GM12878 (cell line): Measurements from ENCODE around the gene IFNGR2. TPM values are rescaled to one million over a fixed set of nuclear protein-coding genes. Genes with fewer than 3 reads are reported as not detected.

Experiments used
- ATAC-seq: fragments of 200-7000 bp; cut with Tn5 transposase; 3 replicates; pipeline ENCODE4 v1.9.1; 2020; ENCODE audit warnings: mild to moderate bottlenecking, moderate library complexity
- BruUV-seq: library from RNA; stranded (reverse); fragments of 400-500 nt; replicated peaks from 2 replicates; lab custom pipeline; 2021; lab: Mats Ljungman, UMichigan
- CTCF ChIA-PET: fragments of 300-600 bp; sonication (Branson Sonifier 250); formaldehyde crosslinking; extraction: SDS; loops from one replicate; lab custom pipeline; 2021; ENCODE audit warnings: inconsistent platforms; lab: Yijun Ruan, JAX
- POLR2A ChIA-PET: fragments of 350-600 bp; formaldehyde crosslinking; extraction: SDS; loops from one replicate; lab custom pipeline; 2021; ENCODE audit warnings: inconsistent platforms; lab: Charles Lee
- RAD21 ChIA-PET: fragments of 300-600 bp; sonication (Branson Sonifier 250); formaldehyde crosslinking; loops from one replicate; lab custom pipeline; 2023; ENCODE audit warnings: antibody characterized with exemption; ENCODE audit not compliant: unreplicated experiment; lab: Charles Lee
- SMC1A ChIA-PET: fragments of 300-600 bp; sonication (Branson Sonifier 250); formaldehyde crosslinking; loops from one replicate; lab custom pipeline; 2023; ENCODE audit not compliant: unreplicated experiment, uncharacterized antibody; lab: Charles Lee
- DNase-seq: peaks from one replicate; pipeline ENCODE4 v3.0.0-alpha.2; 2011; ENCODE audit warnings: low read depth, low spot score
- FAIRE-seq: peaks from 3 replicates; lab custom pipeline; 2011; peaks lifted over from hg19 to GRCh38; lab: Jason Lieb, UNC
- H2AFZ ChIP-seq: 2 replicates; pipeline ENCODE4 v1.6.0; 2011; ENCODE audit warnings: low read depth, low read length, control low read depth; ENCODE audit not compliant: control insufficient read depth
- H3K27ac ChIP-seq: 2 replicates; pipeline ENCODE4 v1.5.1; 2011; ENCODE audit warnings: control low read depth; ENCODE audit not compliant: control insufficient read depth, insufficient read depth
- H3K27me3 ChIP-seq, 2 experiments: replicated peaks in 1 of 2; 2 replicates each; pipeline versions ENCODE4 v1.6.0 to v1.6.1; 2011; ENCODE audit warnings: low read length in 1 of 2; ENCODE audit not compliant: control insufficient read depth in 2 of 2, insufficient read depth in 2 of 2
- H3K36me3 ChIP-seq, 2 experiments: 2 replicates each; pipeline ENCODE4 v1.5.1; 2011; ENCODE audit warnings: low read length in 1 of 2; ENCODE audit not compliant: control insufficient read depth in 2 of 2, insufficient read depth in 2 of 2
- H3K4me1 ChIP-seq: 2 replicates; pipeline ENCODE4 v1.6.1; 2011; ENCODE audit warnings: mild to moderate bottlenecking, low read length, moderate library complexity, mixed read lengths; ENCODE audit not compliant: control insufficient read depth, insufficient read depth
- H3K4me2 ChIP-seq: 2 replicates; pipeline ENCODE4 v1.6.0; 2011; ENCODE audit warnings: control low read depth; ENCODE audit not compliant: control insufficient read depth, insufficient read depth
- H3K4me3 ChIP-seq: fragments of 200-600 bp; sonication (generic); 2 replicates; pipeline ENCODE4 v1.5.1; 2016
- H3K79me2 ChIP-seq: 2 replicates; pipeline ENCODE4 v1.6.0; 2011; ENCODE audit warnings: low read length; ENCODE audit not compliant: control insufficient read depth, insufficient read depth
- H3K9ac ChIP-seq: 2 replicates; pipeline ENCODE4 v1.8.0; 2011; ENCODE audit warnings: low read length, control low read depth, mixed read lengths; ENCODE audit not compliant: control insufficient read depth, insufficient read depth
- H3K9me3 ChIP-seq: replicated peaks from 3 replicates; pipeline ENCODE4 v1.5.1; 2011; ENCODE audit warnings: mild to moderate bottlenecking, low read length; ENCODE audit not compliant: control insufficient read depth, insufficient read depth
- H4K20me1 ChIP-seq: 2 replicates; pipeline ENCODE4 v1.6.0; 2011; ENCODE audit not compliant: control insufficient read depth, insufficient read depth
- EED ChIP-seq: sonication (generic); IDR thresholded peaks from 2 replicates; pipeline ENCODE4 v1.6.1; 2016; ENCODE audit warnings: antibody characterized with exemption, low read depth
- HCFC1 ChIP-seq: fragments of 150-350 bp; IDR thresholded peaks from 2 replicates; pipeline ENCODE4 v1.6.1; 2014; ENCODE audit warnings: low read length
- RUNX3 ChIP-seq: IDR thresholded peaks from 2 replicates; pipeline ENCODE4 v1.6.1; 2012; ENCODE audit warnings: low read length, inconsistent platforms
- SMARCA5 ChIP-seq: fragments of 450-650 bp; IDR thresholded peaks from 2 replicates; pipeline ENCODE4 v1.6.1; 2017; ENCODE audit warnings: mild to moderate bottlenecking
- WGBS: methylation state at CpG from one replicate; pipeline ENCODE4 v1.1.6; 2016; ENCODE audit warnings: low lambda C conversion rate; ENCODE audit not compliant: insufficient replicate concordance, insufficient coverage; ENCODE audit errors: missing lambda C conversion rate; 5-methylcytosine and 5-hydroxymethylcytosine counted together
- in situ Hi-C: fragments of 300-500 bp; cut with MboI; formaldehyde crosslinking; loops from 9 replicates; pipeline ENCODE4 v1.14.3; 2018; ENCODE audit warnings: mixed read lengths
- intact Hi-C: fragments of 100-400 bp; cut with micrococcal nuclease; formaldehyde crosslinking; loops from one replicate; pipeline ENCODE4 v1.14.2; 2022; ENCODE audit not compliant: unreplicated experiment
- polyA plus RNA-seq, 11 experiments: library from polyadenylated mRNA; depleted of rRNA in 4 of 11; unstranded in 6 of 11; stranded (reverse) in 5 of 11; fragments of >200 nt; fragmentation: Nextera tagmentation in 4 of 11; fragmentation: Illumina TruSeq in 1 of 11; extraction: Ambion mirVana in 4 of 11; extraction: Trizol in 1 of 11; gene quantifications; 1 replicate in 1 of 11; 2 replicates in 10 of 11; pipeline versions ENCODE4 v1.2.1 to v1.2.3, GENCODE V29; 2011 to 2016; ENCODE audit warnings: inconsistent platforms in 2 of 11, missing spikeins in 2 of 11, low read depth in 1 of 11
- total RNA-seq, 4 experiments: library from RNA; depleted of rRNA in 3 of 4; stranded (reverse); fragments of >200 nt in 3 of 4; fragmentation: Illumina TruSeq in 1 of 4; extraction: Trizol in 1 of 4; gene quantifications; 2 replicates each; pipeline versions ENCODE4 v1.2.1 to v1.2.3, GENCODE V29; 2013 to 2021

IFNGR2 gene
- total and polyA plus RNA-seq, 10 of the 15 experiments (the other 5 are each of a cell fraction or from before 2014, with no cell fraction given), result 23.6 to 98.8 (median 77.0) TPM

DNA sequence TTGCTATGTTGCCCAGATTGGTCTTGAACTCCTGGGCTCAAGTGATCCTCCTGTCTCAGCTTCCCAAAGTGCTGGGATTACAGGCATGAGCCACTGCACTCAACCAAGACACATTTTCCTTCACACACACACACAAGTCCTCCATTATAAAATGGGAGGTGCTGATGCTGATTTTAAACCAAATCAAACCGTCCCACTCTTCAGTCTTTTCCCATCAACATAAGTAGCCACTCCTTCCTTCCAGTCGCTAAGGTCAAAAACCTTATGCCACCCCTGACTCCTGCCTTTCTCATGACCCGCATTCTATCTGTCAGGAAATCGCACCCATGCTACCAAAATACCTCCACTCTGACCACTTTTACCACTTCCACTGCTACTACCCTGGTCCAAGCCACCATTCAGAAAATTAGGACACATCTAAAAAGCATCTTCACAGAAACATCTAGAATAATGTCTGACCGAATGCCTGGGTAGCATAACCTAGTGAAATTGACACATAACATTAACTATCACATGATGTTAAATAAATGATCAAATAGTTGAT is 28.0 kb upstream of the IFNGR2 start:
- ATAC-seq (peak; percentile 5; the same call in 1 of the 3 replicates), DNase-seq (no peak), FAIRE-seq (no peak)
- H3K9ac ChIP-seq, result no peak overlapping the region
- SMC1A ChIA-PET, result interaction anchor here (0.9 to 5.7 kb wide), 13 partner anchors 10 to 177 kb away, joined by 3 to 39 read pairs (median 7); no protein-coding TSS in a partner anchor
- no peak overlapping the region for H3K27ac ChIP-seq
- POLR2A ChIA-PET, result interaction anchor here (0.6 to 1.2 kb wide), 5 partner anchors 11 to 139 kb away, joined by 3 to 4 read pairs (median 3); no protein-coding TSS in a partner anchor
- in situ Hi-C loops (no loop called here), intact Hi-C loops (no loop called here)
- CTCF ChIA-PET, result interaction anchor here (0.7 to 5.9 kb wide), 17 partner anchors 9 to 177 kb away, joined by 3 to 75 read pairs (median 5); no protein-coding TSS in a partner anchor
- no peak overlapping the region for H3K4me3 ChIP-seq
- no peaks in the 10 kb centered on the region for H3K36me3 ChIP-seq
- 21% methylated on average over 5 of the region's 5 CpGs for WGBS
- no TSS peak for BruUV-seq
- RAD21 ChIA-PET, result interaction anchor here (1.6 to 13.8 kb wide), 5 partner anchors 12 to 178 kb away, joined by 4 to 148 read pairs (median 7); partner anchors contain the start of gene IFNAR1
- H3K27me3 ChIP-seq, result no peaks in the 10 kb centered on the region
- no peak for TF ChIP-seq HCFC1
- peak; percentile 53 for TF ChIP-seq RUNX3
- no peak overlapping the region; the same call in 1 of the 2 replicates for H2AFZ ChIP-seq
- no peaks in the 10 kb centered on the region for H4K20me1 ChIP-seq
- H3K4me1 ChIP-seq, result peaks cover 23% of the 10 kb centered on the region
- no peaks in the 10 kb centered on the region for H3K79me2 ChIP-seq
- no peak overlapping the region; the same call in 1 of the 2 replicates for H3K4me2 ChIP-seq
- H3K9me3 ChIP-seq, result peaks cover 2% of the 10 kb centered on the region

DNA sequence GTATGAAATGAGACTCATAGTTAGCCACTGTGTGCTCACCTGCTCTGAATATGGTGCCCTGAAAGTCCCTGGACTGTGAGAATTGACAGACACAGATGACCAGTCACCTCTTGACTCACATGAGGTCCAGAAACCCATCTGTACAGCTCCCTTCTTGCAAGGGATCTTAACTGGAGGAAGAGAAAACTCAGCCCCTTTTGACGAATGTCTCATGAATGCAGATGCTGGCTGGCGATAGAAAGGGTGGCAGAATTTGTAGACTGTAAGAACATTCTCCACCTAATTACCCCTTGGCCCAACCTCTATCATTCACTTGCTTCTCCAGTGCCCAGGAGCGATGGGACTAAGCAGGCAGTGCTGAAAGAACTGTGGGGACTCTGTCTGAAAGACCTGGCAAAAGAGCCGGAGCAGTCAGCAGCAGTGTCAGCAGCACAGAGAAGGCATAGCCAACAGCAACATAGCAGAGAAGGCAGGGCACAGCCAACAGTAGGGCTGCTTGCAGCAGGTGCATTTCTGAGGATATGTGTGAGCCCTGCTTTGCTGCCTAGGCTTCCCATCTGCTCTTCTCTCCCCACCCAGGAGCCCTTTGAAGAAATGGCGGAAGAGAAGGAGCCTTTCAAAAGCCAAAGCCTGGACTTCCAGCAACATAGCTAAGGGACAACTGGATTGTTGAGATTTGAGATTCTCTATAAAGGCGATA is 25.8 kb upstream of the IFNGR2 start:
- ATAC-seq (no peak), FAIRE-seq (no peak), DNase-seq (no peak)
- H3K9ac ChIP-seq, result no peak overlapping the region
- no peak overlapping the region for H2AFZ ChIP-seq
- H3K4me2 ChIP-seq, result no peak overlapping the region
- H3K27ac ChIP-seq, result no peak overlapping the region
- in situ Hi-C loops, result no loop called here
- RAD21 ChIA-PET, result interaction anchor here (0.9 to 13.8 kb wide), 7 partner anchors 16 to 180 kb away, joined by 3 to 148 read pairs (median 5); partner anchors contain the start of gene IFNAR1
- no peak for TF ChIP-seq SMARCA5
- TF ChIP-seq EED, result 0 out of 2 replicates have a peak, but pooled peaks have one; percentile 21
- no peaks in the 10 kb centered on the region for H3K36me3 ChIP-seq
- no peak overlapping the region for H3K4me3 ChIP-seq
- no peaks in the 10 kb centered on the region for H3K27me3 ChIP-seq
- SMC1A ChIA-PET, result interaction anchor here (0.8 to 5.7 kb wide), 17 partner anchors 7 to 180 kb away, joined by 3 to 39 read pairs (median 5); partner anchors contain the start of gene IFNAR1
- 84% methylated on average over 6 of the region's 6 CpGs for WGBS
- H3K79me2 ChIP-seq, result no peaks in the 10 kb centered on the region
- H3K4me1 ChIP-seq, result peaks cover 43% of the 10 kb centered on the region
- intact Hi-C loops, result no loop called here
- no peaks in the 10 kb centered on the region for H3K9me3 ChIP-seq
- CTCF ChIA-PET, result interaction anchor here (1.3 to 5.9 kb wide), 11 partner anchors 13 to 180 kb away, joined by 3 to 75 read pairs (median 6); partner anchors contain the start of gene IFNAR1
- H4K20me1 ChIP-seq, result no peaks in the 10 kb centered on the region
- BruUV-seq, result no TSS peak
- POLR2A ChIA-PET, result interaction anchor here (1.0 to 1.1 kb wide), 2 partner anchors 28 to 55 kb away, joined by 4 to 5 read pairs; no protein-coding TSS in a partner anchor
